SU-DHL-6 (cell line): ENCODE results near the gene LYPD6.

Source experiments
- H2AFZ ChIP-seq: fragments of 200-600 bp; sonication (generic); 2 replicates; pipeline ENCODE4 v1.6.1; 2014; ENCODE audit warnings: low read depth, mild to moderate bottlenecking, moderate library complexity, mixed read lengths, antibody characterized with exemption, low read length; ENCODE audit not compliant: severe bottlenecking
- H3F3A ChIP-seq: fragments of 200-600 bp; shearing (Covaris generic); 2 replicates; pipeline ENCODE4 v1.6.0; 2016; ENCODE audit warnings: antibody characterized with exemption, mild to moderate bottlenecking; ENCODE audit not compliant: insufficient read depth
- H3K27ac ChIP-seq: fragments of 200-600 bp; sonication (generic); 2 replicates; pipeline ENCODE4 v1.5.1; 2016; ENCODE audit warnings: low read depth, mild to moderate bottlenecking, low read length, moderate library complexity, mixed read lengths
- H3K27me3 ChIP-seq: fragments of 200-600 bp; sonication (generic), shearing (Covaris generic); 2 replicates; pipeline ENCODE4 v1.6.0; 2014; ENCODE audit warnings: mild to moderate bottlenecking, low read length
- H3K36me3 ChIP-seq: fragments of 200-600 bp; sonication (generic); 2 replicates; pipeline ENCODE4 v1.6.1; 2014; ENCODE audit warnings: mild to moderate bottlenecking, low read length, mixed read lengths
- H3K4me2 ChIP-seq: fragments of 300-600, 200-600 bp; shearing (Covaris generic), sonication (generic); 2 replicates; pipeline ENCODE4 v1.6.0; 2014; ENCODE audit warnings: low read length, low read depth, mild to moderate bottlenecking; ENCODE audit not compliant: poor library complexity, severe bottlenecking
- H3K4me3 ChIP-seq: fragments of 200-600 bp; sonication (generic); 2 replicates; pipeline ENCODE4 v1.5.1; 2014; ENCODE audit warnings: antibody characterized with exemption, low read length, mild to moderate bottlenecking, mixed read lengths; ENCODE audit not compliant: insufficient read depth, poor library complexity, severe bottlenecking
- H3K79me2 ChIP-seq: fragments of 200-600 bp; sonication (generic); 2 replicates; pipeline ENCODE4 v1.6.1; 2014; ENCODE audit warnings: mild to moderate bottlenecking, low read length, moderate library complexity; ENCODE audit not compliant: insufficient read depth
- H3K9ac ChIP-seq: fragments of 200-600 bp; sonication (generic); 2 replicates; pipeline ENCODE4 v1.7.0; 2014; ENCODE audit warnings: mild to moderate bottlenecking, low read length
- H3K9me2 ChIP-seq: fragments of 200-600 bp; sonication (generic); replicated peaks from 2 replicates; pipeline ENCODE4 v1.6.1; 2014; ENCODE audit warnings: low read length; ENCODE audit not compliant: insufficient read depth
- H3K9me3 ChIP-seq: fragments of 200-600 bp; sonication (generic); 2 replicates; pipeline ENCODE4 v1.6.1; 2014; ENCODE audit warnings: low read length, mixed read lengths; ENCODE audit not compliant: insufficient read depth
- H4K20me1 ChIP-seq: fragments of 200-600 bp; sonication (generic); 2 replicates; pipeline ENCODE4 v1.6.1; 2014; ENCODE audit warnings: low read depth, mild to moderate bottlenecking, antibody characterized with exemption, low read length, moderate library complexity, mixed read lengths
- EZH2phosphoT487 ChIP-seq: fragments of 200-600 bp; sonication (generic), shearing (Covaris generic); conservative IDR thresholded peaks from 2 replicates; pipeline ENCODE4 v1.6.1; 2018; ENCODE audit warnings: mild to moderate bottlenecking, antibody characterized with exemption, low read length, moderate library complexity, mixed read lengths
- TF ChIP-seq, protein P1 (sequence below): fragments of 200-600 bp; sonication (generic); IDR thresholded peaks from one replicate; pipeline ENCODE4 v1.5.1; 2017; ENCODE audit warnings: antibody characterized with exemption, mild to moderate bottlenecking, low read length, moderate library complexity; ENCODE audit not compliant: insufficient read depth, poor library complexity, severe bottlenecking

The LYPD6 gene

GRCh38 chr2:149389506-149390167, 59.2 kb downstream of the LYPD6 start:
- Histone ChIP-seq H3K36me3 (no peaks in the 10 kb centered on the region), H2AFZ (no peak overlapping the region), H3K9ac (no peak overlapping the region), H3K4me3 (no peak overlapping the region), H3K27me3 (no peaks in the 10 kb centered on the region), H3K9me2 (no peaks in the 10 kb centered on the region), H3K79me2 (no peaks in the 10 kb centered on the region), H4K20me1 (no peaks in the 10 kb centered on the region), H3K4me2 (no peak overlapping the region), H3K9me3 (no peaks in the 10 kb centered on the region), H3K27ac (no peak overlapping the region), H3F3A (no peaks in the 10 kb centered on the region)
- no peak for TF ChIP-seq EZH2phosphoT487
- TF ChIP-seq, protein P1, sequence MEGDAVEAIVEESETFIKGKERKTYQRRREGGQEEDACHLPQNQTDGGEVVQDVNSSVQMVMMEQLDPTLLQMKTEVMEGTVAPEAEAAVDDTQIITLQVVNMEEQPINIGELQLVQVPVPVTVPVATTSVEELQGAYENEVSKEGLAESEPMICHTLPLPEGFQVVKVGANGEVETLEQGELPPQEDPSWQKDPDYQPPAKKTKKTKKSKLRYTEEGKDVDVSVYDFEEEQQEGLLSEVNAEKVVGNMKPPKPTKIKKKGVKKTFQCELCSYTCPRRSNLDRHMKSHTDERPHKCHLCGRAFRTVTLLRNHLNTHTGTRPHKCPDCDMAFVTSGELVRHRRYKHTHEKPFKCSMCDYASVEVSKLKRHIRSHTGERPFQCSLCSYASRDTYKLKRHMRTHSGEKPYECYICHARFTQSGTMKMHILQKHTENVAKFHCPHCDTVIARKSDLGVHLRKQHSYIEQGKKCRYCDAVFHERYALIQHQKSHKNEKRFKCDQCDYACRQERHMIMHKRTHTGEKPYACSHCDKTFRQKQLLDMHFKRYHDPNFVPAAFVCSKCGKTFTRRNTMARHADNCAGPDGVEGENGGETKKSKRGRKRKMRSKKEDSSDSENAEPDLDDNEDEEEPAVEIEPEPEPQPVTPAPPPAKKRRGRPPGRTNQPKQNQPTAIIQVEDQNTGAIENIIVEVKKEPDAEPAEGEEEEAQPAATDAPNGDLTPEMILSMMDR: no peak

- H3K27ac ChIP-seq: no peak overlapping the region
These were observed 63.2 kb downstream of the LYPD6 start for GRCh38 chr2:149393614-149394013.

DNA sequence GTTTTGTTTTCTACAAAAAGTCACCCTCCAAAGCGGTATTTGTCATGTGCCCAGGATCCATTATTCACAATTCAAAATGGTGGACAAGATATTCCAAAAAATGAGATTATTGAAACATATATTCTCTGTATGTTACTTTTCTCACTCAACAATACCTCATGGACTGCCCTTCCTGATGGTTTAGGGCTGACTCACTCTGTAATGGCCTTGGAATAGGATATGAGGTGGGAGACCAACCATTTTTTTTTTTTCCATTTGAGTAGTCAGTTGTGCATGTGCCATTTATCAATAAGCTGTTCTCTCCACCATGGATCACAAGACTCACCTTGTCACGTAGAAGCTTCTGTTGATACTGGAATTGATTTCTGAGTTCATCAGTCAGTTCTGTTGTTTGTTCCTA, 64.5 kb downstream of the LYPD6 start:
- Histone ChIP-seq H2AFZ (no peak overlapping the region), H3K36me3 (no peaks in the 10 kb centered on the region), H3K9ac (no peak overlapping the region), H3K4me2 (no peak overlapping the region), H3K27ac (no peak overlapping the region), H4K20me1 (no peaks in the 10 kb centered on the region), H3K9me3 (no peaks in the 10 kb centered on the region), H3K79me2 (no peaks in the 10 kb centered on the region), H3K4me3 (no peak overlapping the region), H3K9me2 (no peaks in the 10 kb centered on the region), H3K27me3 (no peaks in the 10 kb centered on the region), H3F3A (no peaks in the 10 kb centered on the region)
- TF ChIP-seq, protein P1: no peak
- no peak for TF ChIP-seq EZH2phosphoT487

More at GRCh38 chr2:149393614-149394013, 63.2 kb downstream of the LYPD6 start:
- Histone ChIP-seq H3K27me3 (no peaks in the 10 kb centered on the region), H3K4me2 (no peak overlapping the region), H3K36me3 (no peaks in the 10 kb centered on the region), H3K9me2 (no peaks in the 10 kb centered on the region), H3F3A (no peaks in the 10 kb centered on the region), H3K9me3 (no peaks in the 10 kb centered on the region), H4K20me1 (no peaks in the 10 kb centered on the region), H3K79me2 (no peaks in the 10 kb centered on the region), H2AFZ (no peak overlapping the region), H3K9ac (no peak overlapping the region), H3K4me3 (no peak overlapping the region)
- no peak for TF ChIP-seq EZH2phosphoT487
- TF ChIP-seq, protein P1: no peak
